H9 (cell line): Measurements from ENCODE around the gene BBS4. TPM values are rescaled to one million over a fixed set of nuclear protein-coding genes. Genes with fewer than 3 reads are reported as not detected.

Experiments used
- DNase-seq: peaks from one replicate; pipeline ENCODE4 v3.0.0-alpha.2; 2017
- H2AFZ ChIP-seq: one replicate; pipeline ENCODE4 v1.6.1; 2013; ENCODE audit warnings: mild to moderate bottlenecking, low read length, control low read depth, moderate library complexity
- H2AK5ac ChIP-seq: 2 replicates; pipeline ENCODE4 v1.6.1; 2013; ENCODE audit warnings: low read length, control low read depth, mixed read lengths; ENCODE audit not compliant: insufficient read length
- H2BK120ac ChIP-seq: one replicate; pipeline ENCODE4 v1.6.1; 2013; ENCODE audit warnings: low read depth, mild to moderate bottlenecking, low read length, control low read depth, inconsistent platforms; ENCODE audit not compliant: poor library complexity, severe bottlenecking
- H2BK12ac ChIP-seq: 2 replicates; pipeline ENCODE4 v1.6.1; 2013; ENCODE audit warnings: low read length, control low read depth, mixed read lengths, low read depth; ENCODE audit not compliant: insufficient read length
- H2BK15ac ChIP-seq: 2 replicates; pipeline ENCODE4 v1.6.1; 2013; ENCODE audit warnings: low read depth, low read length, control low read depth
- H2BK20ac ChIP-seq: one replicate; pipeline ENCODE4 v1.6.1; 2013; ENCODE audit warnings: low read depth, mild to moderate bottlenecking, low read length, control low read depth, inconsistent platforms; ENCODE audit not compliant: poor library complexity, severe bottlenecking
- H2BK5ac ChIP-seq: 2 replicates; pipeline ENCODE4 v1.6.1; 2013; ENCODE audit warnings: low read length, control low read depth, mixed read lengths; ENCODE audit not compliant: insufficient read length
- H3K14ac ChIP-seq: 2 replicates; pipeline ENCODE4 v1.6.1; 2013; ENCODE audit warnings: low read length, control low read depth; ENCODE audit not compliant: insufficient read depth
- H3K18ac ChIP-seq: 2 replicates; pipeline ENCODE4 v1.6.1; 2013; ENCODE audit warnings: low read depth, mild to moderate bottlenecking, mixed read lengths, low read length, control low read depth; ENCODE audit not compliant: insufficient read length
- H3K23ac ChIP-seq: 2 replicates; pipeline ENCODE4 v1.6.1; 2013; ENCODE audit warnings: low read length, control low read depth, mixed read lengths, low read depth; ENCODE audit not compliant: insufficient read length
- H3K23me2 ChIP-seq: 2 replicates; pipeline ENCODE4 v1.6.1; 2013; ENCODE audit warnings: low read depth, mild to moderate bottlenecking, mixed read lengths, low read length, control low read depth; ENCODE audit not compliant: insufficient read length, poor library complexity, severe bottlenecking
- H3K27ac ChIP-seq: 2 replicates; pipeline ENCODE4 v1.5.1; 2013; ENCODE audit warnings: low read length, control low read depth, mixed read lengths, low read depth; ENCODE audit not compliant: insufficient read length
- H3K27me3 ChIP-seq: 2 replicates; pipeline ENCODE4 v1.6.1; 2013; ENCODE audit warnings: low read length, control low read depth, inconsistent platforms; ENCODE audit not compliant: insufficient read depth
- H3K4ac ChIP-seq: 2 replicates; pipeline ENCODE4 v1.6.1; 2013; ENCODE audit warnings: low read depth, mild to moderate bottlenecking, control low read depth, inconsistent platforms, low read length, moderate library complexity
- H3K4me1 ChIP-seq: 2 replicates; pipeline ENCODE4 v1.6.1; 2013; ENCODE audit warnings: low read length, control low read depth, inconsistent platforms; ENCODE audit not compliant: insufficient read depth
- H3K4me2 ChIP-seq: 2 replicates; pipeline ENCODE4 v1.6.1; 2013; ENCODE audit warnings: low read length, control low read depth, mixed read lengths; ENCODE audit not compliant: insufficient read length, insufficient read depth
- H3K56ac ChIP-seq: 2 replicates; pipeline ENCODE4 v1.6.1; 2013; ENCODE audit warnings: low read depth, mild to moderate bottlenecking, mixed read lengths, low read length, control low read depth; ENCODE audit not compliant: insufficient read length
- H3K79me1 ChIP-seq: 2 replicates; pipeline ENCODE4 v1.6.1; 2013; ENCODE audit warnings: low read depth, mild to moderate bottlenecking, moderate library complexity, low read length, control low read depth, inconsistent platforms; ENCODE audit not compliant: insufficient read depth, poor library complexity, severe bottlenecking
- H3K79me2 ChIP-seq: 2 replicates; pipeline ENCODE4 v1.6.1; 2013; ENCODE audit warnings: low read length, control low read depth, inconsistent platforms; ENCODE audit not compliant: insufficient read depth
- H3K9ac ChIP-seq: 2 replicates; pipeline ENCODE4 v1.6.1; 2013; ENCODE audit warnings: low read length, control low read depth, mixed read lengths; ENCODE audit not compliant: insufficient read length; ENCODE audit errors: extremely low read depth
- H3K9me3 ChIP-seq: one replicate; pipeline ENCODE4 v1.6.1; 2013; ENCODE audit warnings: low read depth, low read length, inconsistent platforms; ENCODE audit not compliant: control insufficient read depth
- H3T11ph ChIP-seq: one replicate; pipeline ENCODE4 v1.6.1; 2013; ENCODE audit warnings: mild to moderate bottlenecking, low read length, control low read depth, inconsistent platforms
- H4K20me1 ChIP-seq: one replicate; pipeline ENCODE4 v1.6.1; 2013; ENCODE audit not compliant: control insufficient read depth, insufficient read length, insufficient read depth
- H4K5ac ChIP-seq: 2 replicates; pipeline ENCODE4 v1.6.1; 2013; ENCODE audit warnings: low read depth, mild to moderate bottlenecking, mixed read lengths, low read length, control low read depth; ENCODE audit not compliant: insufficient read length
- H4K8ac ChIP-seq: replicated peaks from 2 replicates; pipeline ENCODE4 v1.6.1; 2013; ENCODE audit warnings: low read length, control low read depth, mixed read lengths, low read depth; ENCODE audit not compliant: insufficient read length
- H4K91ac ChIP-seq: 2 replicates; pipeline ENCODE4 v1.6.1; 2013; ENCODE audit warnings: low read depth, mild to moderate bottlenecking, moderate library complexity, mixed read lengths, low read length, control low read depth; ENCODE audit not compliant: insufficient read length
- H3K27ac Mint-ChIP-seq, 3 experiments: 2 replicates in 2 of 3; 3 replicates in 1 of 3; pipeline ENCODE4 v1.8.0; 2020 to 2021; ENCODE audit warnings: mixed read lengths in 3 of 3, mild to moderate bottlenecking in 1 of 3, moderate library complexity in 1 of 3
- H3K27me3 Mint-ChIP-seq: 2 replicates; pipeline ENCODE4 v1.8.0; 2021; ENCODE audit warnings: low read depth, mild to moderate bottlenecking, moderate library complexity, mixed read lengths
- H3K36me3 Mint-ChIP-seq, 3 experiments: 2 replicates in 2 of 3; 3 replicates in 1 of 3; pipeline ENCODE4 v1.8.0; 2020 to 2021; ENCODE audit warnings: low read depth in 3 of 3, mixed read lengths in 3 of 3; ENCODE audit not compliant: insufficient read depth in 1 of 3
- H3K4me1 Mint-ChIP-seq, 2 experiments: 2 replicates each; pipeline ENCODE4 v1.8.0; 2020; ENCODE audit warnings: mixed read lengths in 2 of 2
- H3K4me3 Mint-ChIP-seq, 2 experiments: 2 replicates in 1 of 2; 3 replicates in 1 of 2; pipeline ENCODE4 v1.8.0; 2020 to 2021; ENCODE audit warnings: mild to moderate bottlenecking in 2 of 2, mixed read lengths in 2 of 2, moderate library complexity in 1 of 2
- H3K9me3 Mint-ChIP-seq, 2 experiments: 2 replicates in 1 of 2; 3 replicates in 1 of 2; pipeline ENCODE4 v1.8.0; 2020; ENCODE audit warnings: mild to moderate bottlenecking in 2 of 2, mixed read lengths in 2 of 2, moderate library complexity in 1 of 2
- CTCF ChIP-seq: fragments of 200-600 bp; sonication (generic); conservative IDR thresholded peaks from 3 replicates; pipeline ENCODE4 v1.8.0; 2021; ENCODE audit warnings: antibody characterized with exemption, mild to moderate bottlenecking
- WGBS: extraction: QIAGEN DNeasy Blood & Tissue Kit; methylation state at CpG from one replicate; pipeline ENCODE4 v1.1.7; 2013; ENCODE audit warnings: missing lambda C conversion rate, low lambda C conversion rate, mixed read lengths; ENCODE audit not compliant: insufficient read length; ENCODE audit errors: extremely low coverage; 5-methylcytosine and 5-hydroxymethylcytosine counted together
- total RNA-seq: library from RNA; stranded (reverse); gene quantifications from 2 replicates; pipeline ENCODE4 v1.2.1, GENCODE V29; 2021

BBS4 gene
- total RNA-seq, 1 experiment from 2014 or later = 27.3 TPM

- Histone ChIP-seq H3K23ac (no peak overlapping the region), H3K79me2 (peaks cover 3% of the 10 kb centered on the region; the same call in 1 of the 2 replicates), H3K27me3 (no peaks in the 10 kb centered on the region), H2BK12ac (no peak overlapping the region), H4K5ac (no peak overlapping the region), H3K9ac (no peak overlapping the region), H4K91ac (no peak overlapping the region), H3K4me1 (peaks cover 4% of the 10 kb centered on the region; the same call in 1 of the 2 replicates), H2BK5ac (no peak overlapping the region), H3K4me2 (no peak overlapping the region), H2BK20ac (no peak overlapping the region), H2BK15ac (no peak overlapping the region), H2AFZ (no peak overlapping the region), H2BK120ac (no peak overlapping the region), H3K56ac (no peak overlapping the region), H3K27ac (no peak overlapping the region), H3K79me1 (no peaks in the 10 kb centered on the region), H4K8ac (no peak overlapping the region), H2AK5ac (no peak overlapping the region), H3K23me2 (peaks cover 3% of the 10 kb centered on the region), H4K20me1 (no peaks in the 10 kb centered on the region), H3T11ph (no peak overlapping the region), H3K9me3 (no peaks in the 10 kb centered on the region), H3K14ac (no peak overlapping the region), H3K4ac (no peak overlapping the region), H3K18ac (no peak overlapping the region)
- no peaks in the 10 kb centered on the region; a peak in 1 of 5 replicates for H3K9me3 Mint-ChIP-seq
- peaks cover 6 to 7% of the 10 kb centered on the region in 2 experiments; a peak in 3 of 4 replicates for H3K4me1 Mint-ChIP-seq
- no CpG with 5 or more reads among the region's 1 CpG for WGBS
- DNase-seq = no peak
- H3K36me3 Mint-ChIP-seq = no peaks in the 10 kb centered on the region
- H3K4me3 Mint-ChIP-seq = no peak overlapping the region
- TF ChIP-seq CTCF = no peak
- H3K27ac Mint-ChIP-seq = no peak overlapping the region
- H3K27me3 Mint-ChIP-seq = peaks cover 10% of the 10 kb centered on the region
Observed at GRCh38 chr15:72787526-72787925, 101.5 kb downstream of the BBS4 start.

Other genes with a start within 250 kb of the BBS4 start
- gene ARIH1, start 211.9 kb upstream of the BBS4 start, total RNA-seq = 158 and 161 TPM in 2 replicates
- 0.33 and 0.75 TPM in 2 replicates for gene GOLGA6B, start 31.5 kb upstream of the BBS4 start, total RNA-seq
- gene HIGD2B, start within 50 bp of the BBS4 start, total RNA-seq = not detected in 2 replicates
- gene ADPGK, start 97.6 kb downstream of the BBS4 start, total RNA-seq = 48.5 and 54.8 TPM in 2 replicates